ENCODE data around the gene SPOCK1.

The SPOCK1 gene

DNA sequence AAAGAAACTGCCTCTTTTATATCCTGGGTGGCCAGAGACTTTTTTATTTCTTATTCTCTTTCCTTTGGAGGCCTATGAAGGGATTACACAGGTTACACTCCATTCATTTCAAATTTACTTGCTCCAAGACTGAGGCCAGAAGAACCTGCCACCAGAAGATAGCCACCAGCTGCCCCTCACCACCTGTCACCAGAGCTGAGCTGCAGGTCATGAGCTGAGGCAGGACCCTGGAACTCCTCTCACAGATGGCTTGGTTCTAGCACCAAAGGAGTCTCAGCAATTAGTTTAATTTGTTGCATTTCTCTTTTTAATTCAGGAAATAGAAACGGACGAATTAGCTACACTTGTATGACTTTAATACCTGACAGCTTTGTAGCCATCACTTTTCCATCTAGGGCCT is 313.9 kb downstream of the SPOCK1 start:
- ChIA-PET CTCF (interaction anchor here (0.9 kb wide), 1 partner anchor 11 kb away, joined by 3 read pairs; no protein-coding TSS in a partner anchor), POLR2A (interaction anchor here (1.1 kb wide), 1 partner anchor 79 kb away, joined by 3 read pairs; no protein-coding TSS in a partner anchor)
- H3K4me3 ChIP-seq (ENCODE audit: low read depth, low read length): no peak overlapping the region
- DNase-seq (ENCODE audit: low read depth, low spot score): no peak
- TF ChIP-seq, protein P1, sequence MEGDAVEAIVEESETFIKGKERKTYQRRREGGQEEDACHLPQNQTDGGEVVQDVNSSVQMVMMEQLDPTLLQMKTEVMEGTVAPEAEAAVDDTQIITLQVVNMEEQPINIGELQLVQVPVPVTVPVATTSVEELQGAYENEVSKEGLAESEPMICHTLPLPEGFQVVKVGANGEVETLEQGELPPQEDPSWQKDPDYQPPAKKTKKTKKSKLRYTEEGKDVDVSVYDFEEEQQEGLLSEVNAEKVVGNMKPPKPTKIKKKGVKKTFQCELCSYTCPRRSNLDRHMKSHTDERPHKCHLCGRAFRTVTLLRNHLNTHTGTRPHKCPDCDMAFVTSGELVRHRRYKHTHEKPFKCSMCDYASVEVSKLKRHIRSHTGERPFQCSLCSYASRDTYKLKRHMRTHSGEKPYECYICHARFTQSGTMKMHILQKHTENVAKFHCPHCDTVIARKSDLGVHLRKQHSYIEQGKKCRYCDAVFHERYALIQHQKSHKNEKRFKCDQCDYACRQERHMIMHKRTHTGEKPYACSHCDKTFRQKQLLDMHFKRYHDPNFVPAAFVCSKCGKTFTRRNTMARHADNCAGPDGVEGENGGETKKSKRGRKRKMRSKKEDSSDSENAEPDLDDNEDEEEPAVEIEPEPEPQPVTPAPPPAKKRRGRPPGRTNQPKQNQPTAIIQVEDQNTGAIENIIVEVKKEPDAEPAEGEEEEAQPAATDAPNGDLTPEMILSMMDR (IDR thresholded peaks at IDR 0.05; ENCODE audit: insufficient read depth, low read length, missing control alignments): no peak

DNA sequence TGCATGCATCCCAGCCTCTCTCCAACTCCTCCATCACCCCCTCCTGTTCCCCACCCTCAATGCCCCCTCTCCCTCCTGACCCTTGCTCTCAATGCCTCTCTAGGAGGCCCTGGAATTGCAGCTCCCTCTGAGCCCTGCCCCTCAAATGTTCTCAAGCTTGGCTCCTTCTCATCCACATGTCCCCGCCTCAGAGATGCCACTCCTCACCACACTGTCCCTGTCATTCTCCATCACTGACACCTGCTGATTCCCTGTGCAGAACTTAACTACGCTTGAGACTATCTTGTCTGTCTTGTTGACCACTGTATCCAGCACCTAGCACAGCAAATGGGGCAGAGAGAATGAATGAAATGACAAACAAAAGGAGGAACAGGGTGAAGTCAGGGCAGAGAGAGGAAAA is 314.4 kb downstream of the SPOCK1 start:
- no peak overlapping the region for H3K4me3 ChIP-seq (ENCODE audit: low read depth, low read length)
- ChIA-PET POLR2A (no interaction called here), CTCF (interaction anchor here (0.9 kb wide), 1 partner anchor 11 kb away, joined by 3 read pairs; no protein-coding TSS in a partner anchor)
- DNase-seq (ENCODE audit: low read depth, low spot score): no peak
- TF ChIP-seq, protein P1 (IDR thresholded peaks at IDR 0.05; ENCODE audit: insufficient read depth, low read length, missing control alignments): no peak

DNA sequence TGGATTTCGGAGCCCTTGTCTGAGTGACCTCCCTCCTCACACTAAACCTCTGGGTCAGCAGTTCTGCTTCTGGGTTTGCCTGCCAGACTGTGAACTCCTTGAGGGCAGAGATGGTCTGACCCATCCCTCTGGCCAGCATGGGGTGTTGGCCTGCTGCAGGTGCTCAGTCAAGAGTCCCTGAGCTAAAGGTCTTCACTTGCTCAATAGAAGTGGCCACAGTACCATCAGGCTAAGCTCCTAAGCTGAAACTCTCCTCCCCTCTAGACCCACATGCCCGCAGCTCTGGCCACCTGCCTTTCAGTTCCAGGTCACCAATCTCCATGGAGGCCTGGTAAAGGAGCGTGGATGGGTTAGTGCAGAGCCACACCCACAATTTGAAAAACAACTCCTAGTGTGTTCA is 316.6 kb downstream of the SPOCK1 start:
- no peak overlapping the region for H3K4me3 ChIP-seq (ENCODE audit: low read depth, low read length)
- TF ChIP-seq, protein P1 (IDR thresholded peaks at IDR 0.05; ENCODE audit: insufficient read depth, low read length, missing control alignments): no peak
- ChIA-PET POLR2A (no interaction called here), CTCF (no interaction called here)
- no peak for DNase-seq (ENCODE audit: low read depth, low spot score)

DNA sequence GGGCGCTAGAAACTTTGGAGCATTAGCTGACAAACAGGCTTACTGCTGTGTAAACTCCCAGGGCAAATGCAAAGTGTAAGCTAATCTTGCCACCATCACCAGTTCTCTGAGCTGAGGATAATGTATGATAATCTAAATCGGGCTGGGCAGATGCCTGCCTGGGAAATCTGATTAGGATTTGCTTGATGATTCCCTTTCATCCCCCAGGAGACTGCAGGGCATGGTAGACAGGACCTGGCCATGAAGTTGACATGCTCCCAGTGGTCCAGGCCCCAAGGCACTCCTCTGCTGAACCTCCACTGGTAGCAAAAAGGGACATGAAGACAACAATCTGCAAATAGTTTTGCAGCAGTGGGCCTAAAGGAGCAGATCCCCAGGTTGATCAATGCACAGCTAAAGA is 317.5 kb downstream of the SPOCK1 start:
- ChIA-PET CTCF (interaction anchor here (0.6 to 1.8 kb wide), 3 partner anchors 11 to 317 kb away, joined by 3 to 6 read pairs (median 3); partner anchors contain the start of gene SPOCK1), POLR2A (no interaction called here)
- no peak overlapping the region for H3K4me3 ChIP-seq (ENCODE audit: low read depth, low read length)
- TF ChIP-seq, protein P1 (IDR thresholded peaks at IDR 0.05; ENCODE audit: insufficient read depth, low read length, missing control alignments): no peak
- no peak for DNase-seq (ENCODE audit: low read depth, low spot score)

DNA sequence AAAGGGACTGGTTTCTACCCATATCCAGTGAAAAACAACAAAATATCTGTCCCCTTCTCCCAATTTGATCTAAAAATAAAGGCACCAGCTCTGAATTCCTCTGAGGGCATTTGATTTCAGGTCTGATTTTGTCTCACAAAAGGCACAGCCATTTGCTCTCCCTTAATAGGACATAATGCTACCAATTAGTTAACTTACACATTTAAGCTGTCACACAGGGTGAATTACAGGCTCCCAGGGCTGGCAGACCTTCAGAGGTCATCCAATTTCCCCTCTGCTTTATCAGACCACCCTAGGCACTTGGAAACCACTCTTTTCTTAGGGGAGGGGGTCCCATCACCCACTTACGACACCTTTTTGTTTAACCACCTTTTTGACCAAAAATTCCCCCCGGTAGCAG is 319.9 kb downstream of the SPOCK1 start:
- no peak overlapping the region for H3K4me3 ChIP-seq (ENCODE audit: low read depth, low read length)
- no peak for DNase-seq (ENCODE audit: low read depth, low spot score)
- TF ChIP-seq, protein P1 (IDR thresholded peaks at IDR 0.05; ENCODE audit: insufficient read depth, low read length, missing control alignments): no peak
- POLR2A ChIA-PET: no interaction called here
- CTCF ChIA-PET: no interaction called here

DNA sequence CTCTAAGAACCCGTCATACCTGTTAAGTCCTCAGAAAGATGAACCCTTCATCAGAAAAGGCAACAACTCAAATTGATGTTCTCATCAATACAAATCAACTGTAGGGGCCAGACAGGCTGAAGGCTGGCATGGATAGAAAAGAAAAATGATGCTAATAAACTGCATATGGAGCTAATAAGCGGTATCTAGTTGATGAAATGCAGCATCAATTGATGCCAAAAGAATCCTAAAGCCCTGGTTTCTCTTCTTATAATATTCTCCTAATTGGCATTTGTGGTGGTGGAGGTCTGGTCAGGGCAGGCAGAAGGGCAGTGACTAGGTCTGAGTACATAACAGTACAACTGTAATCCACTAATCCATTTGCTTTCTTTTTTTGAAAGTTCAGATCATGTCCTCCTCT is 322.5 kb downstream of the SPOCK1 start:
- CTCF ChIA-PET: no interaction called here
- POLR2A ChIA-PET: no interaction called here

More for the DNA sequence above, 322.5 kb downstream of the SPOCK1 start:
- H3K4me3 ChIP-seq (ENCODE audit: low read depth, low read length): no peak overlapping the region
- no peak for DNase-seq (ENCODE audit: low read depth, low spot score)
- TF ChIP-seq, protein P1 (IDR thresholded peaks at IDR 0.05; ENCODE audit: insufficient read depth, low read length, missing control alignments): no peak
